ENCODE data around the gene LRRIQ3.
A peak's percentile ranks its signal among the peaks of the same experiment; 100 is the strongest.

Gene LRRIQ3

DNA sequence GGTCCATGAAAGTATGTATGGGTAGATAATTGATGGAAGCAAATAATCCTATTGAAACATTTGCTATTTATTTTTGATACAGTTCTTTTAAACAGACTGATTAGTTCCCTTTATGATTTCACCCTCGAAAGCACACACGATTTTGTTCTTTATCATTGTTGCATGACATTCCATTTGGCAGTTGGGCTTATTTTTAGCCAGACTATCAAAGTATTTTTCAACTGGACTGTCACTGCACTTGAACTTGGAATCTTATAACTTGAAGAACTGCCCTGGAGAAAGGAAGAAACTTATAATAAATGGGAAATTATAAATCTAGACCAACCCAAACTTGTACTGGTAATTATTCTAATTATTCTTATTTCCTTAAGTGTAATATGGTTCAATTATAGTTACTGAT is 37.2 kb upstream of the LRRIQ3 start, which contains the start of gene TNNI3K:
TNNI3K (plus strand) TSS at position 235 of the 400 bp plus-strand sequence; CDS start at position 300, 65 bp downstream.
- TF ChIP-seq, protein P1, sequence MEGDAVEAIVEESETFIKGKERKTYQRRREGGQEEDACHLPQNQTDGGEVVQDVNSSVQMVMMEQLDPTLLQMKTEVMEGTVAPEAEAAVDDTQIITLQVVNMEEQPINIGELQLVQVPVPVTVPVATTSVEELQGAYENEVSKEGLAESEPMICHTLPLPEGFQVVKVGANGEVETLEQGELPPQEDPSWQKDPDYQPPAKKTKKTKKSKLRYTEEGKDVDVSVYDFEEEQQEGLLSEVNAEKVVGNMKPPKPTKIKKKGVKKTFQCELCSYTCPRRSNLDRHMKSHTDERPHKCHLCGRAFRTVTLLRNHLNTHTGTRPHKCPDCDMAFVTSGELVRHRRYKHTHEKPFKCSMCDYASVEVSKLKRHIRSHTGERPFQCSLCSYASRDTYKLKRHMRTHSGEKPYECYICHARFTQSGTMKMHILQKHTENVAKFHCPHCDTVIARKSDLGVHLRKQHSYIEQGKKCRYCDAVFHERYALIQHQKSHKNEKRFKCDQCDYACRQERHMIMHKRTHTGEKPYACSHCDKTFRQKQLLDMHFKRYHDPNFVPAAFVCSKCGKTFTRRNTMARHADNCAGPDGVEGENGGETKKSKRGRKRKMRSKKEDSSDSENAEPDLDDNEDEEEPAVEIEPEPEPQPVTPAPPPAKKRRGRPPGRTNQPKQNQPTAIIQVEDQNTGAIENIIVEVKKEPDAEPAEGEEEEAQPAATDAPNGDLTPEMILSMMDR (IDR thresholded peaks at IDR 0.05; ENCODE audit: low read depth, low read length, missing control alignments) = no peak
- H3K4me3 ChIP-seq (ENCODE audit: low read depth, low read length) = no peak within 1 kb of the TSS
- DNase-seq (ENCODE audit: low read depth) = no peak

DNA sequence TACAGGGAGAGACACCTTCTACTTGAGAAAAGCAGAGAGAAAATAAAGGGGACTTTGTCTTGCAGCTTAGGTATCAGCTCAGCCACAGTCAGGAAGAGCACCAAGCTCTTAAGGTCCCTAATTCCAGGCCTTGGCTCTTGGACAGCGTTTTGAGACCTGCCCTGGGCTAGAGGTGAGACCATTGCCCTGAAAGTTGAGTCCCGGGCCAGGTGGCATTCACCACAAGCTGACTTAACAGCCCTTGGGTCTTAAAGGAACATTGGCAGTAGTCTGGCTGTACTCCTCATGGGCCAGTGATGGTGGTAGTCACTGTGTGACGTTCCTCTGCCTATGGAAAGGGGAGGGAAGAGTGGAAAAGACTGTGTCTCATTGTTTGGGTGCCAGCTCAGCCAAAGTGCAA is 25.5 kb upstream of the LRRIQ3 start:
- no peak for DNase-seq (ENCODE audit: low read depth)
- no peak overlapping the region for H3K4me3 ChIP-seq (ENCODE audit: low read depth, low read length)
- TF ChIP-seq, protein P1 (IDR thresholded peaks at IDR 0.05; ENCODE audit: low read depth, low read length, missing control alignments) = no peak

DNA sequence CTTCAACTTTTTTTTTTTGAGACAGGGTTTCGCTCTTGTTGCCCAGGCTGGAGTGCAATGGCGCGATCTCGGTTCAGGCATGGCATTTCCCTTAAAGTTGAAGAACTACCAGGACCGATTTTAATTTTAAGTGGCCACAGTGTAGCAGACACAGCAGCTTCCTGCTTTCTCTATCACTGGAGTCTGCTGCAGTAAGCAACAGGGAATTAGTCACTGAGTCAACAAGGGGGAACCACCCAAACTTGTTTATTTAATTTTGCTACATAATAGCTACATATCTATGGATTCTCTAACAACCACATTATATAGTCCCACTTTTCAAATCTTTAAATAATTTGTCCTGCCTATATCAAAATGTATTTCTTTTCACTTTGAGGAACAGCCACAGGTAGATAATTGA is 24.7 kb upstream of the LRRIQ3 start:
- no peak for DNase-seq (ENCODE audit: low read depth)
- TF ChIP-seq, protein P1 (IDR thresholded peaks at IDR 0.05; ENCODE audit: low read depth, low read length, missing control alignments) = no peak
- no peak overlapping the region for H3K4me3 ChIP-seq (ENCODE audit: low read depth, low read length)

DNA sequence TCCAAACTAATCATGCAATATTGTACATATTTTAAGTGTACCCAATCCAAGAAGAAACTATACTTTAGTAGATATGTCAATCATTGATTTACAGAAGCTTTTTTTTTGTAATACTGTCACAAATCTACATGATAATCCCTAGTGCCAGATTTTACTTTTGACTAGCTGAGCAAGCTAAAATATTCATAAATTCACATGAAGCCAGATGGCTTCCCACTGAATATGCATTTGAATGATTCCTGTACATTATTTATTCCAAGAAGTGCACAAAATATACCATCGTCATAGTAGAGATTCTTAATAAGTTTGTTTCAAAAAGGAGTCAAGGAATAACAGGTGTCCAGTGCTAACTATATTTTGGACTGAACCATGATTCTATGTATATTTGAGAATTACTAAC is 17.3 kb upstream of the LRRIQ3 start:
- DNase-seq (ENCODE audit: low read depth) = no peak
- TF ChIP-seq, protein P1 (IDR thresholded peaks at IDR 0.05; ENCODE audit: low read depth, low read length, missing control alignments) = no peak
- H3K4me3 ChIP-seq (ENCODE audit: low read depth, low read length) = no peak overlapping the region

DNA sequence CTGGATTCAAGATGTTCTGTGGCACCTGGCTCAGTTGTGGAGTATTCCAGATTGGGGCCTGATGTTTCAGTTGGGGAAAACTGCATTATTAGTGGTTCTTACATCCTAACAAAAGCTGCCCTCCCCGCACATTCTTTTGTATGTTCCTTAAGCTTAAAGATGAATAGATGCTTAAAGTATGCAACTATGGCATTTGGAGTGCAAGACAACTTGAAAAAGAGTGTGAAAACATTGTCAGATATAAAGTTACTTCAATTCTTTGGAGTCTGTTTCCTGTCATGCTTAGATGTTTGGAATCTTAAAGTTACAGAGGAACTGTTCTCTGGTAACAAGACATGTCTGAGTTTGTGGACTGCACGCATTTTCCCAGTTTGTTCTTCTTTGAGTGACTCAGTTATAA is 7.3 kb upstream of the LRRIQ3 start:
- TF ChIP-seq, protein P1 (IDR thresholded peaks at IDR 0.05; ENCODE audit: low read depth, low read length, missing control alignments) = no peak
- H3K4me3 ChIP-seq (ENCODE audit: low read depth, low read length) = no peak overlapping the region
- DNase-seq (ENCODE audit: low read depth) = no peak

DNA sequence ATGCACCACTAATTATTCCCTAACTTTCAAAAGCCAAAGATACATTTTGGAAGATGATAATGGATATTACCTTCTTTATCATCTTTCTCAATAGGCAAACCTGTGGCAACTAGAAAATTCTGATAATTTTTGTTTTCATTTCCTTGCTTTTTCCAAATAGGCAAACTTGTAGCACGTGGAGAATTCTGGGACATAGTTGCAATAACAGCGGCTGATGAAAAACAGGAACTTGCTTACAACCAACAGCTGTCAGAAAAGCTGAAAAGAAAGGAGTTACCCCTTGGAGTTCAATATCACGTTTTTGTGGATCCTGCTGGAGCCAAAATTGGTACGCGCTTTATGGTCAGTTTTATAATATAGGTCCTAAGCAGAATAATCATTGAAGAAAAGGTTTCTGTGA is 1.5 kb upstream of the LRRIQ3 start:
- TF ChIP-seq, protein P1 (IDR thresholded peaks at IDR 0.05; ENCODE audit: low read depth, low read length, missing control alignments) = no peak
- H3K4me3 ChIP-seq (ENCODE audit: low read depth, low read length) = no peak overlapping the region
- DNase-seq (ENCODE audit: low read depth) = no peak

DNA sequence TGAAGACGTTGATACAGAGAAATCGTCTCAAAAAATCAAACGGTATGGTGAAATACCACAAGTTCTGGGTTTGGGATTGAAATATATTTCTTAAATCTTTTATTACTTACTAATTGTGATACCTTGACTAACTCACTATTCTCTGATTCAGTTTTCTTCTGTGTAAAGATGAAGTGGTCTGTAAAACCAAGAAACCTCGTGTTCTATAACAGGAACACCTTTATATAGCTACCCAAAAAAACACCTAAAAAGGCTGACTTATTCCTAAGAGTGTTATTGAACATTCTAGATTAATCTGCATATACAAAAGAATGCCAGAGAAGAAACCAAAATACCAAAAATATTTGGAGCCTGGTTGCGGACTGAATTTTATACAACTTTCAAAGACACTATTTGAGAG is 721 bp downstream of the LRRIQ3 start:
- H3K4me3 ChIP-seq (ENCODE audit: low read depth, low read length) = peak overlapping the region; percentile 92
- TF ChIP-seq, protein P1 (IDR thresholded peaks at IDR 0.05; ENCODE audit: low read depth, low read length, missing control alignments) = no peak
- DNase-seq (ENCODE audit: low read depth) = no peak

All from GM12864 (cell line).